Fibroblast of lung (primary cell): ENCODE measurements around the gene KCTD15.

ENCODE experiments used
- EZH2 ChIP-seq: IDR thresholded peaks from 2 replicates; pipeline ENCODE4 v1.5.1; 2012; ENCODE audit warnings: low read length, control low read depth, mild to moderate bottlenecking; ENCODE audit errors: missing control alignments
- TF ChIP-seq, protein P1 (sequence below), 2 donors: IDR thresholded peaks in 1 of 2; conservative IDR thresholded peaks in 1 of 2; 1 replicate in 1 of 2; 2 replicates in 1 of 2; pipeline ENCODE4 v1.5.1; 2011 to 2012; ENCODE audit warnings: low read length in 2 of 2, control low read depth in 1 of 2, inconsistent platforms in 1 of 2, low read depth in 1 of 2, mild to moderate bottlenecking in 1 of 2

GRCh38 chr19:33777753-33778088, 18.9 kb upstream of the KCTD15 start:
- TF ChIP-seq, protein P1, sequence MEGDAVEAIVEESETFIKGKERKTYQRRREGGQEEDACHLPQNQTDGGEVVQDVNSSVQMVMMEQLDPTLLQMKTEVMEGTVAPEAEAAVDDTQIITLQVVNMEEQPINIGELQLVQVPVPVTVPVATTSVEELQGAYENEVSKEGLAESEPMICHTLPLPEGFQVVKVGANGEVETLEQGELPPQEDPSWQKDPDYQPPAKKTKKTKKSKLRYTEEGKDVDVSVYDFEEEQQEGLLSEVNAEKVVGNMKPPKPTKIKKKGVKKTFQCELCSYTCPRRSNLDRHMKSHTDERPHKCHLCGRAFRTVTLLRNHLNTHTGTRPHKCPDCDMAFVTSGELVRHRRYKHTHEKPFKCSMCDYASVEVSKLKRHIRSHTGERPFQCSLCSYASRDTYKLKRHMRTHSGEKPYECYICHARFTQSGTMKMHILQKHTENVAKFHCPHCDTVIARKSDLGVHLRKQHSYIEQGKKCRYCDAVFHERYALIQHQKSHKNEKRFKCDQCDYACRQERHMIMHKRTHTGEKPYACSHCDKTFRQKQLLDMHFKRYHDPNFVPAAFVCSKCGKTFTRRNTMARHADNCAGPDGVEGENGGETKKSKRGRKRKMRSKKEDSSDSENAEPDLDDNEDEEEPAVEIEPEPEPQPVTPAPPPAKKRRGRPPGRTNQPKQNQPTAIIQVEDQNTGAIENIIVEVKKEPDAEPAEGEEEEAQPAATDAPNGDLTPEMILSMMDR (conservative IDR thresholded peaks at IDR 0.05 in 1 of 2, IDR thresholded peaks at IDR 0.05 in 1 of 2; ENCODE audit: low read depth in 1 of 2, low read length in 2 of 2) = no peak
- no peak for TF ChIP-seq EZH2
